SU-DHL-6 (cell line): ENCODE data around the gene UPB1.

Experiments used
- EZH2phosphoT487 ChIP-seq: fragments of 200-600 bp; sonication (generic), shearing (Covaris generic); conservative IDR thresholded peaks from 2 replicates; pipeline ENCODE4 v1.6.1; 2018; ENCODE audit warnings: mild to moderate bottlenecking, antibody characterized with exemption, low read length, moderate library complexity, mixed read lengths
- TF ChIP-seq, protein P1 (sequence below): fragments of 200-600 bp; sonication (generic); IDR thresholded peaks from one replicate; pipeline ENCODE4 v1.5.1; 2017; ENCODE audit warnings: antibody characterized with exemption, mild to moderate bottlenecking, low read length, moderate library complexity; ENCODE audit not compliant: insufficient read depth, poor library complexity, severe bottlenecking

DNA sequence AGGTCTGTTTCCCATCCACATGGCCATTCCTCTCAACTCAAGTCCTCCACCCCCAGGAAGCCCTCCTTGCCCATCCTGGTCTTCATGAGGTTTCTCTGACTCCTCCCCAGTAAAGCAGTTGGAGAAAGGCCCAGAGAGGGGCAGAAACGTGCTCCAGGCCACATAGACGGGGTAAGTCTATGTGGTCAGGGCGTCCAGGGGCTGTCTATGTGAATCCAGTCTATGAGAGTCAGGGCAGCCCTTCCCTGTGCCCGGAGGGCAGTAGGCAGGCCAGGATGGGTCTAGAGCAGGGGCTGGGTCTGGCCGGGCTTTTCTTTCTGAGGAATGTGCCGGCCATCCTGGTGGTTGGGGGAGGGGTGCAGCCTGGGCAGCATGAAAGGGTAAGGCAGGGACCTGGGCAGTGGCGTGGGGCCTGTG lies 48.1 kb downstream of the UPB1 start:
- TF ChIP-seq, protein P1, sequence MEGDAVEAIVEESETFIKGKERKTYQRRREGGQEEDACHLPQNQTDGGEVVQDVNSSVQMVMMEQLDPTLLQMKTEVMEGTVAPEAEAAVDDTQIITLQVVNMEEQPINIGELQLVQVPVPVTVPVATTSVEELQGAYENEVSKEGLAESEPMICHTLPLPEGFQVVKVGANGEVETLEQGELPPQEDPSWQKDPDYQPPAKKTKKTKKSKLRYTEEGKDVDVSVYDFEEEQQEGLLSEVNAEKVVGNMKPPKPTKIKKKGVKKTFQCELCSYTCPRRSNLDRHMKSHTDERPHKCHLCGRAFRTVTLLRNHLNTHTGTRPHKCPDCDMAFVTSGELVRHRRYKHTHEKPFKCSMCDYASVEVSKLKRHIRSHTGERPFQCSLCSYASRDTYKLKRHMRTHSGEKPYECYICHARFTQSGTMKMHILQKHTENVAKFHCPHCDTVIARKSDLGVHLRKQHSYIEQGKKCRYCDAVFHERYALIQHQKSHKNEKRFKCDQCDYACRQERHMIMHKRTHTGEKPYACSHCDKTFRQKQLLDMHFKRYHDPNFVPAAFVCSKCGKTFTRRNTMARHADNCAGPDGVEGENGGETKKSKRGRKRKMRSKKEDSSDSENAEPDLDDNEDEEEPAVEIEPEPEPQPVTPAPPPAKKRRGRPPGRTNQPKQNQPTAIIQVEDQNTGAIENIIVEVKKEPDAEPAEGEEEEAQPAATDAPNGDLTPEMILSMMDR: no peak
- no peak for TF ChIP-seq EZH2phosphoT487
